HL-60 (cell line): ENCODE results near the gene TBL3.

Source experiments
- DNase-seq, 2 experiments: peaks; one replicate each; pipeline ENCODE4 v3.0.0-alpha.2; 2010 to 2020; ENCODE audit warnings: low read depth in 1 of 2, low spot score in 1 of 2
- H3K27ac ChIP-seq: fragments of 250-450 bp; sonication (Bioruptor Pico); replicated peaks from 2 replicates; pipeline ENCODE4 v1.5.1; 2020; ENCODE audit warnings: mild to moderate bottlenecking, moderate library complexity
- H3K27me3 ChIP-seq: fragments of 250-450 bp; sonication (Bioruptor Pico); 2 replicates; pipeline ENCODE4 v1.5.1; 2021; ENCODE audit warnings: mild to moderate bottlenecking, moderate library complexity; ENCODE audit not compliant: insufficient read depth, poor library complexity, severe bottlenecking
- H3K4me3 ChIP-seq: replicated peaks from 2 replicates; pipeline ENCODE4 v1.5.1; 2011; ENCODE audit warnings: mild to moderate bottlenecking, control low read depth, low read length; ENCODE audit not compliant: insufficient read depth
- GABPA ChIP-seq: IDR thresholded peaks from 2 replicates; pipeline ENCODE4 v1.6.1; 2012; ENCODE audit warnings: low read depth
- POLR2AphosphoS5 ChIP-seq: IDR thresholded peaks from 2 replicates; pipeline ENCODE4 v1.6.1; 2012; ENCODE audit warnings: low read depth
- REST ChIP-seq: IDR thresholded peaks from 2 replicates; pipeline ENCODE4 v1.6.1; 2012; ENCODE audit warnings: low read depth; ENCODE audit not compliant: insufficient replicate concordance
- SPI1 ChIP-seq: IDR thresholded peaks from 2 replicates; pipeline ENCODE4 v1.6.1; 2012; ENCODE audit warnings: low read depth, mild to moderate bottlenecking, borderline replicate concordance
- TF ChIP-seq, protein P1 (sequence below): IDR thresholded peaks from one replicate; pipeline ENCODE4 v1.5.1; 2011; ENCODE audit warnings: low read length, control low read depth, inconsistent platforms; ENCODE audit not compliant: insufficient read depth

Gene TBL3

DNA sequence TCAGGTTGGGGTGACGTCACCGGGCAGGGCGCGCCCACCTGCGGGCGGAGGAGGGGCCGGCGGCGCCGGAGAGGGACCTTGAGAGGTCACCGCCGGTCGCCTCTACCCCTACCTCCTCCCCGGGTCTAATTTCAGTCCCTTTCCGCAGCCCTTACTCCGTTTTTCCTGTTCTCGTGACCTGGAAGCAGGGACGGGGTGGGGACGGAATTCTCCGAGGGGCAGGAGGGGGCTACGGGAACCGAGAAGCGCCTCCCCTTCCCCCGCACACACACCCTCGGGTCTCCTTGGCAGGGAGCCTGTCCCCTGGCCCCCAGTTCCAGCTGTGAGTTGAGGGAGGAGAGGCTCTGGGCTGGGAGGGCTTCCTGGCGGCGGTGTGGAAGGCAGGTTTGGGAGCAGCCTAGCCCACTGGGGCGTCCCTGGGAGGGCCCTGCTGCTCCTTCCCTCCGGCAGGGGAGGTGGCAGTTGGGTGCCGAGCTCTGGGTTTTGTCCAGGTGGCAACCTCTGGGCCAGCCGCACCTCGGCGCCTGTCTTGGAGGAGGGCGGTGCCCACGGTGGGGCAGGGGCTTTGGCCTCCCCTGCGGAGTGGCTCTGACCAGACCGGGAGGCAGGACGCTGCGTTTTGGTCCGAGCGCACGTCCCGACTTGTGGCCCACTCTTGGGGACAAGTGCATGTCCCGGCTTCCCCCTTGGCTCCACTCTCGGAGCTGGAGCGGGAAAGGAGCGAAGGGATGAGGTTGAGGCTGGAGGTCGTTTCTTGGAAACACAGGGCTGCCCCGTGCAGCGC, 18.7 kb downstream of the TBL3 start:
- no peak for TF ChIP-seq REST
- H3K27ac ChIP-seq = no peak overlapping the region
- H3K4me3 ChIP-seq = no peak overlapping the region; the same call in 1 of the 2 replicates
- DNase-seq = no peak
- H3K27me3 ChIP-seq = peaks cover 26% of the 10 kb centered on the region

DNA sequence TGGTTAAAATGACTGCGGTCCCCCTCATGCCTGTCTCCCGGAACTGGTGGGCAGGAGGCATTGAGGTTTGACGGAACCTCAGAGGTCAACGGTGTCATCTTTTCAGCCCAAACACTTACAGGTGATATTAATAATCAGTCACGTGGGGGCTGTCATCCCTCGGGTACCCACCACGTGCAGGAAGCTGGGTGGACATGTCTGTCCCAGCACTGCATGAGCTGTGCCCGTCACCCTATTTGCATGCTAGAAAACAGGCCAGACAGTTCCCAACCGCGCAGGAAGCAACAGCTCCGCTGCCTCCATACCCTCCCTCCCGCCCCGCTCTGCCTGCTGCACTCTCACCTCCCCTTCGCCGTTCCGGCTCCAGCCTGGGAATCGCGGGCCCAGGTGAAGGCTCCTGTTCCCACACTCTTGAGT, 19.3 kb downstream of the TBL3 start:
- no peak overlapping the region for H3K4me3 ChIP-seq
- no peak for DNase-seq

DNA sequence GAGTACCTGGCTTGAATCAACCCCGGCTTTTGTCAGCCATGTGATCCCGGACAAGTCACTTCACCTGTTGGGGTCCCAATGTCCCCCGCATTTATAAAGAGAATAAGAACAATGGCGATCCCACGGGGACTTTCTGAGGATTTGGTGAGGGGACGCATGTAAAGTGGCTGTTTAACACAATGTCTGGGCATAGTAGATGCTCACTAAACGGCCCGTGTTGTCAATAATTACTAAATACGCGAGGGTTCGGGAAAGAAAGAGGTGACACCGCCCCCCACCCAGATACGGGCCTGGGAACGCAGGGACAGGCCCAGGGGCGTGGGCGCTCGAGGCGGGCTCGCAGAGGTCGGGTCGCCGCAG, 19.7 kb downstream of the TBL3 start:
- DNase-seq = no peak
- peak overlapping the region; percentile 29 for H3K4me3 ChIP-seq

More for the DNA sequence above, 19.3 kb downstream of the TBL3 start:
- peaks cover 26% of the 10 kb centered on the region for H3K27me3 ChIP-seq
- no peak overlapping the region for H3K27ac ChIP-seq
- TF ChIP-seq GABPA (no peak), SPI1 (no peak), REST (no peak), POLR2AphosphoS5 (no peak)
- TF ChIP-seq, protein P1, sequence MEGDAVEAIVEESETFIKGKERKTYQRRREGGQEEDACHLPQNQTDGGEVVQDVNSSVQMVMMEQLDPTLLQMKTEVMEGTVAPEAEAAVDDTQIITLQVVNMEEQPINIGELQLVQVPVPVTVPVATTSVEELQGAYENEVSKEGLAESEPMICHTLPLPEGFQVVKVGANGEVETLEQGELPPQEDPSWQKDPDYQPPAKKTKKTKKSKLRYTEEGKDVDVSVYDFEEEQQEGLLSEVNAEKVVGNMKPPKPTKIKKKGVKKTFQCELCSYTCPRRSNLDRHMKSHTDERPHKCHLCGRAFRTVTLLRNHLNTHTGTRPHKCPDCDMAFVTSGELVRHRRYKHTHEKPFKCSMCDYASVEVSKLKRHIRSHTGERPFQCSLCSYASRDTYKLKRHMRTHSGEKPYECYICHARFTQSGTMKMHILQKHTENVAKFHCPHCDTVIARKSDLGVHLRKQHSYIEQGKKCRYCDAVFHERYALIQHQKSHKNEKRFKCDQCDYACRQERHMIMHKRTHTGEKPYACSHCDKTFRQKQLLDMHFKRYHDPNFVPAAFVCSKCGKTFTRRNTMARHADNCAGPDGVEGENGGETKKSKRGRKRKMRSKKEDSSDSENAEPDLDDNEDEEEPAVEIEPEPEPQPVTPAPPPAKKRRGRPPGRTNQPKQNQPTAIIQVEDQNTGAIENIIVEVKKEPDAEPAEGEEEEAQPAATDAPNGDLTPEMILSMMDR = no peak

More for the DNA sequence above, 19.7 kb downstream of the TBL3 start:
- TF ChIP-seq SPI1 = no peak
- no peak for TF ChIP-seq REST
- no peak for TF ChIP-seq POLR2AphosphoS5
- TF ChIP-seq, protein P1 = no peak
- TF ChIP-seq GABPA = no peak
- Histone ChIP-seq H3K27me3 (peaks cover 26% of the 10 kb centered on the region), H3K27ac (no peak overlapping the region)
